Measurements from ENCODE around the gene FAM83G. TPM values are rescaled to one million over a fixed set of nuclear protein-coding genes. Genes with fewer than 3 reads are reported as not detected.
"Not testable (repeated sequence)": the region's sequence is repeated elsewhere in the genome, so short reads cannot be mapped to it uniquely, and the experiment has no call there.

Gene FAM83G
- total RNA-seq, 3 donors from 2014 or later (not counting 1 experiment from before 2014, with no cell fraction given): 3.8 to 6.5 (median 4.3) TPM

DNA sequence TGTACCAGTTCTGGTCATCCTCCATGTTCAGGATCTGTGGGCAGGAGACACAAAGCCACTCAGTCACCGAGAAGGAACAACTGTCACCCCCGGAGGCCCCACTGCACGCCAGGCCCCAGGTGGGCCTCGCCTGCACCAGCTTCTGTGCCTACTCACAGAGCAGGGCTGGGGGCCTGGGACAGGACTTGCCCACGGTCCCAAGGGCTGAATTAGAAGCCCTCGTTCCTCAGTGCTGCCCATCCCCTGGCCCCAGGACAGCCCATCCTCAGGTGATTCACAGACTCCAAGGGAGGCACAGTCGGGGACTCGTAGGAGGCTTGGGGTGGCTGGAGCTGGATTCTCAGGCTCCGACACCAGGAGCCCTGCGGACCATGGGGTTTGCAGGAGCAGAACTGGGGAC lies 37.3 kb upstream of the FAM83G start:
- intact Hi-C loops (cut with micrococcal nuclease); ATAC-seq; H3K36me3 ChIP-seq (ENCODE audit: control insufficient read depth, insufficient read depth, low read length); H3K4me1 ChIP-seq (ENCODE audit: control insufficient read depth, insufficient read depth, low read length); DNase-seq; H3K27ac Mint-ChIP-seq; H3K9me3 ChIP-seq (ENCODE audit: control insufficient read depth, insufficient read depth, low read length); H3K9me3 Mint-ChIP-seq; H3K27me3 ChIP-seq (ENCODE audit: control insufficient read depth, insufficient read depth, low read length); H3K4me1 Mint-ChIP-seq; H3K27me3 Mint-ChIP-seq (ENCODE audit: low read depth in 2 of 2); H3K4me3 Mint-ChIP-seq; H3K27ac ChIP-seq (ENCODE audit: low read length); H3K36me3 Mint-ChIP-seq; H3K4me3 ChIP-seq (ENCODE audit: low read length): not testable (repeated sequence)
- WGBS (ENCODE audit: insufficient coverage): 75% methylated on average over 2 of the region's 10 CpGs

GRCh38 chr17:19040350-19040749 lies 35.8 kb upstream of the FAM83G start:
- H3K27ac Mint-ChIP-seq, H3K4me3 Mint-ChIP-seq: not testable (repeated sequence)

DNA sequence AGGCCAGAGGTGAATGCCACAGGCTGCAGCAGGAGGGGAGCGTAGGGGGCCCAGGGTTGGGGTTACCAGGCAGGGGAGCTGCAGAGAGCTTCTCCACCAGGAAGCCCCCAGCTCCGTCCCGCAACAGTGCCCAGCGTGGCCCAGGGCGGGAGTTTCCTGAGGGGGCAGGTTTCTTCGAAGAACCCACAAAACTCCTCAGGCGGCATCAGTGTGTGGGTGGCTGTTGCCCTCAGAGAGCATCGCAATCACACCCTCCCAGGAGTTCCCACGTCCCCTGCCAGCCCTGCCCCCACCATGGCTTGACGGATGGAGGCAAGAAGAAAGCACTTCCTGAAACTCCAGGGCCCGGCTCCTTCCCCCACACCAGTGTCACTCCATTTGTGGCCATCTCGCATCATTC lies 34.2 kb upstream of the FAM83G start:
- H3K36me3 Mint-ChIP-seq; DNase-seq; ATAC-seq; H3K4me1 ChIP-seq (ENCODE audit: control insufficient read depth, insufficient read depth, low read length); H3K27me3 ChIP-seq (ENCODE audit: control insufficient read depth, insufficient read depth, low read length); H3K9me3 ChIP-seq (ENCODE audit: control insufficient read depth, insufficient read depth, low read length); H3K27ac ChIP-seq (ENCODE audit: low read length); H3K4me1 Mint-ChIP-seq; H3K4me3 Mint-ChIP-seq; H3K27ac Mint-ChIP-seq; H3K27me3 Mint-ChIP-seq (ENCODE audit: low read depth in 2 of 2); H3K4me3 ChIP-seq (ENCODE audit: low read length); H3K9me3 Mint-ChIP-seq; H3K36me3 ChIP-seq (ENCODE audit: control insufficient read depth, insufficient read depth, low read length); intact Hi-C loops (cut with micrococcal nuclease): not testable (repeated sequence)
- no CpG with 5 or more reads among the region's 12 CpGs for WGBS (ENCODE audit: insufficient coverage)

More at GRCh38 chr17:19040350-19040749, 35.8 kb upstream of the FAM83G start:
- H3K27me3 Mint-ChIP-seq (ENCODE audit: low read depth in 2 of 2); intact Hi-C loops (cut with micrococcal nuclease); ATAC-seq; H3K36me3 ChIP-seq (ENCODE audit: control insufficient read depth, insufficient read depth, low read length); H3K27me3 ChIP-seq (ENCODE audit: control insufficient read depth, insufficient read depth, low read length); H3K4me1 ChIP-seq (ENCODE audit: control insufficient read depth, insufficient read depth, low read length); H3K27ac ChIP-seq (ENCODE audit: low read length); H3K4me1 Mint-ChIP-seq; H3K4me3 ChIP-seq (ENCODE audit: low read length); H3K9me3 Mint-ChIP-seq; H3K36me3 Mint-ChIP-seq; H3K9me3 ChIP-seq (ENCODE audit: control insufficient read depth, insufficient read depth, low read length); DNase-seq: not testable (repeated sequence)
- no CpG with 5 or more reads among the region's 9 CpGs for WGBS (ENCODE audit: insufficient coverage)

- H3K27ac ChIP-seq (ENCODE audit: low read length); ATAC-seq; H3K4me1 ChIP-seq (ENCODE audit: control insufficient read depth, insufficient read depth, low read length); H3K27ac Mint-ChIP-seq; H3K9me3 Mint-ChIP-seq; intact Hi-C loops (cut with micrococcal nuclease); H3K36me3 Mint-ChIP-seq; H3K4me3 ChIP-seq (ENCODE audit: low read length); DNase-seq; H3K36me3 ChIP-seq (ENCODE audit: control insufficient read depth, insufficient read depth, low read length); H3K27me3 ChIP-seq (ENCODE audit: control insufficient read depth, insufficient read depth, low read length); H3K4me3 Mint-ChIP-seq; H3K4me1 Mint-ChIP-seq; H3K27me3 Mint-ChIP-seq (ENCODE audit: low read depth in 2 of 2); H3K9me3 ChIP-seq (ENCODE audit: control insufficient read depth, insufficient read depth, low read length): not testable (repeated sequence)
- WGBS (ENCODE audit: insufficient coverage): no CpG with 5 or more reads among the region's 17 CpGs
Observed at GRCh38 chr17:19038007-19038406, 33.4 kb upstream of the FAM83G start.

GRCh38 chr17:19037547-19037946 lies 33.0 kb upstream of the FAM83G start:
- H3K36me3 ChIP-seq (ENCODE audit: control insufficient read depth, insufficient read depth, low read length); H3K36me3 Mint-ChIP-seq; H3K9me3 Mint-ChIP-seq; H3K27me3 Mint-ChIP-seq (ENCODE audit: low read depth in 2 of 2); ATAC-seq; H3K4me3 ChIP-seq (ENCODE audit: low read length); DNase-seq; H3K9me3 ChIP-seq (ENCODE audit: control insufficient read depth, insufficient read depth, low read length); H3K27me3 ChIP-seq (ENCODE audit: control insufficient read depth, insufficient read depth, low read length); H3K27ac Mint-ChIP-seq; H3K4me1 Mint-ChIP-seq; H3K4me1 ChIP-seq (ENCODE audit: control insufficient read depth, insufficient read depth, low read length); intact Hi-C loops (cut with micrococcal nuclease); H3K27ac ChIP-seq (ENCODE audit: low read length); H3K4me3 Mint-ChIP-seq: not testable (repeated sequence)
- no CpG with 5 or more reads among the region's 6 CpGs for WGBS (ENCODE audit: insufficient coverage)

DNA sequence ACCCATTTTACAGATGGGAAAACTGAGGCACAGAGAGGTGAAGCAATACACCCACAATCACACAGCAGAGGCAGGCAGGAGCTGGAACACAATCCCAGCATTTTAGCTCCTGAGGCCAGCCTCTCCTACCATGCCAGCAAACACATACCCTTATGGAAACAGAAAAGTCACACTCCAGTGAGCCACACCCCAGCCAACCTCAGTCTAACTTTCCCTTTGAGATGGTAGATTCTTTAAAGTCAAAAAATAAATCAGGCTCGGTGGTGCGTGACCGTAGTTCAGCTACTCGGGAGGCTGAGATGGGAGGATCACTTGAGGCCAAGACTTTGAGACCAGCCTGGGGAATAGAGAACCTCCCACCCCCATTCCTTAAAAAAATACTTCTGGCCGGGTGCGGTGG lies 31.6 kb upstream of the FAM83G start:
- H3K27me3 Mint-ChIP-seq (ENCODE audit: low read depth in 2 of 2); intact Hi-C loops (cut with micrococcal nuclease); H3K9me3 Mint-ChIP-seq; H3K27ac Mint-ChIP-seq; H3K27ac ChIP-seq (ENCODE audit: low read length); H3K27me3 ChIP-seq (ENCODE audit: control insufficient read depth, insufficient read depth, low read length); DNase-seq; H3K4me3 Mint-ChIP-seq; H3K4me1 Mint-ChIP-seq; H3K4me3 ChIP-seq (ENCODE audit: low read length); H3K4me1 ChIP-seq (ENCODE audit: control insufficient read depth, insufficient read depth, low read length); ATAC-seq; H3K9me3 ChIP-seq (ENCODE audit: control insufficient read depth, insufficient read depth, low read length); H3K36me3 ChIP-seq (ENCODE audit: control insufficient read depth, insufficient read depth, low read length); H3K36me3 Mint-ChIP-seq: not testable (repeated sequence)
- no CpG with 5 or more reads among the region's 6 CpGs for WGBS (ENCODE audit: insufficient coverage)

DNA sequence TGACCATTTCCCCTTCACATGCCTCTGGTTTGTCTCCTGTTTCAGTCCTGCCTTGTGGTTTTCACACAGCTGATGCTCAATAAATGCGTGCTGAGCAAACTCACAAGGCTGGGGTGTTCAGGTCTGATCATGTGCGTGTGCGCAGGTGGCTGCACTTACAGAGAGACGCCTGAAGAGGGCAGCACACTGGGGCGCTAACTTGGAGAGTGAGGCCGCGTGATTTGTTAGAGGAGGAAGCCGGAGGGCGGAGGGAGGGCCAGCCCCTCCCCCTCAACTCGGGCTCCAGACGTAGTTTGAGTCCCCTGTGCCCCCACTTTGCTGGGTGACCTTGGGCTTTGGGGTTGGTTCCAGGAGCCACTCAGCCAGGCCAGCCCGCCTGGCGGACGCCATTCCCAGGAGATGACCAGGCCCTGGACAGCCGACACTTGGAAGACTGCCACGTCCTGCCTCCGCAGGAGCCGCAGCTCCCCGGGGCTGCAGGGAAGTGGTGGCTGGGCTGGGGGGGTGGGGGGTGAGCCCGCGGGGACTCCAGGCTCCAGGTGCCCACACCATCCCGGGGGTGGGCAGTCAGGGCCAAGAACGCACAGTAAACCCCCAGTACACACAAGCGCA lies 27.9 kb upstream of the FAM83G start:
- H3K4me1 ChIP-seq (ENCODE audit: control insufficient read depth, insufficient read depth, low read length); H3K36me3 Mint-ChIP-seq; H3K36me3 ChIP-seq (ENCODE audit: control insufficient read depth, insufficient read depth, low read length); H3K27me3 ChIP-seq (ENCODE audit: control insufficient read depth, insufficient read depth, low read length); H3K4me1 Mint-ChIP-seq; H3K4me3 Mint-ChIP-seq; H3K27ac Mint-ChIP-seq; H3K9me3 Mint-ChIP-seq; DNase-seq; H3K4me3 ChIP-seq (ENCODE audit: low read length); H3K27ac ChIP-seq (ENCODE audit: low read length); intact Hi-C loops (cut with micrococcal nuclease); H3K27me3 Mint-ChIP-seq (ENCODE audit: low read depth in 2 of 2); H3K9me3 ChIP-seq (ENCODE audit: control insufficient read depth, insufficient read depth, low read length): not testable (repeated sequence)
- no CpG with 5 or more reads among the region's 24 CpGs for WGBS (ENCODE audit: insufficient coverage)
- peak; percentile 92 to 94 (median 93) for ATAC-seq

Measured in natural killer cell (primary cell).